NCI-H2029 treated with DMSO at 0.1 percent for 48 hours (cell line): ENCODE data around the gene PJA2.
"Not testable (repeated sequence)": the region's sequence is repeated elsewhere in the genome, so short reads cannot be mapped to it uniquely, and the experiment has no call there.

Source experiments
- DNase-seq: peaks from one replicate; lab custom pipeline; 2025; lab: John Stamatoyannopoulos, UW

The PJA2 gene, protein sequence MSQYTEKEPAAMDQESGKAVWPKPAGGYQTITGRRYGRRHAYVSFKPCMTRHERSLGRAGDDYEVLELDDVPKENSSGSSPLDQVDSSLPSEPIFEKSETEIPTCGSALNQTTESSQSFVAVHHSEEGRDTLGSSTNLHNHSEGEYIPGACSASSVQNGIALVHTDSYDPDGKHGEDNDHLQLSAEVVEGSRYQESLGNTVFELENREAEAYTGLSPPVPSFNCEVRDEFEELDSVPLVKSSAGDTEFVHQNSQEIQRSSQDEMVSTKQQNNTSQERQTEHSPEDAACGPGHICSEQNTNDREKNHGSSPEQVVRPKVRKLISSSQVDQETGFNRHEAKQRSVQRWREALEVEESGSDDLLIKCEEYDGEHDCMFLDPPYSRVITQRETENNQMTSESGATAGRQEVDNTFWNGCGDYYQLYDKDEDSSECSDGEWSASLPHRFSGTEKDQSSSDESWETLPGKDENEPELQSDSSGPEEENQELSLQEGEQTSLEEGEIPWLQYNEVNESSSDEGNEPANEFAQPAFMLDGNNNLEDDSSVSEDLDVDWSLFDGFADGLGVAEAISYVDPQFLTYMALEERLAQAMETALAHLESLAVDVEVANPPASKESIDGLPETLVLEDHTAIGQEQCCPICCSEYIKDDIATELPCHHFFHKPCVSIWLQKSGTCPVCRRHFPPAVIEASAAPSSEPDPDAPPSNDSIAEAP

DNA sequence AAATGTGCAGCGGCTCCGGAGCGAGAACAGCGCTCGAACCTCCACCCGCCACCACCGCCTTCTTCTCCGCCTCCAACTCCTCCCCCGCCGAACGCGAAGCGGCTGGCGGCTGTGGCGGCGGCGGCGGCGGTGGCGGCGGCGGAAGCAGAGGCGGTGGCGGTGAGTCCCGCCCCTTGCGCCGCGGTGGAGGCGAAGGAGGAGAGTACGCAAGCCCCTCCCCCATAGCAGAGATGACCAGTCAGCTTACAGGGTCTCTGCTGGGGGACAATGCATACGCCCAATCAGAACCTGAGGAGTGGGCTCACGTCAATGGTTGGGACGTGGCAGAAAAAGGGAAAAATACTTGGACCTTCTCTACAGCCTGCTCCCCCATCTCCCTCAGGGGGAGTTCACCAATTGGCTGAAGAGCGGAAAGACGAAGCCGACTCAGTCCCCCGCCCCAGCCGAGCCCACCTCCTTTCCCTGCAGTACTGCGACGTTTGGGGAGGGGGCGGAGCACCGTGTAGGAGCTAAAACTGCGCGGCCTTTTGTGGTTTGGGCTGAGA is at the start of gene PJA2:
Gene PJA2, minus strand, starts transcription at position 131 of the 545 bp plus-strand sequence. CDS start 26,541 bp downstream, outside the sequence.
- DNase-seq = peak; percentile 96

DNA sequence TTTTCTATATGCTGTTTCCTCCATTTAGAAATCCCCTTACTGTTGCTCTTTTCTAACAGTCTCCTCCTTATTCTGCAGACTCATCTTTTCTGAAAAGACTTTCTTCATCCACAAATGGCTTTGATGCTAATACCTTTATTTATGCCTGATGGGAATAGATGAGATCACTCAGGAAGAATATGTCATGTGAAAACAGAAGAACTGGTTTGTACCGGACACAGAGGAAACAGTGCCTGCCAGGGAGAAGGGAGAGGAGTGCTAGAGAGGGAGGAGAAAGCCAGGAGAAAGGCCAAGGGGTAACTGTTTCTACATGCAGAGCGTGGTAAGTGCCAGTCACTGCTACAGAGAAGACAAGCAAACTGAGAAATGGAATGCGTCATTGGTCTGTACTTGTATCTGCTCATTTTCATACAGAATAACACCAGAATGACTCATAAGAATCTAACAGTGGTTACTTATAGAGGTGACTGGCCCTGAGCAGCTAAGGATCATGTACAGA is 45.9 kb upstream of the PJA2 start:
- DNase-seq = peak; percentile 72

DNA sequence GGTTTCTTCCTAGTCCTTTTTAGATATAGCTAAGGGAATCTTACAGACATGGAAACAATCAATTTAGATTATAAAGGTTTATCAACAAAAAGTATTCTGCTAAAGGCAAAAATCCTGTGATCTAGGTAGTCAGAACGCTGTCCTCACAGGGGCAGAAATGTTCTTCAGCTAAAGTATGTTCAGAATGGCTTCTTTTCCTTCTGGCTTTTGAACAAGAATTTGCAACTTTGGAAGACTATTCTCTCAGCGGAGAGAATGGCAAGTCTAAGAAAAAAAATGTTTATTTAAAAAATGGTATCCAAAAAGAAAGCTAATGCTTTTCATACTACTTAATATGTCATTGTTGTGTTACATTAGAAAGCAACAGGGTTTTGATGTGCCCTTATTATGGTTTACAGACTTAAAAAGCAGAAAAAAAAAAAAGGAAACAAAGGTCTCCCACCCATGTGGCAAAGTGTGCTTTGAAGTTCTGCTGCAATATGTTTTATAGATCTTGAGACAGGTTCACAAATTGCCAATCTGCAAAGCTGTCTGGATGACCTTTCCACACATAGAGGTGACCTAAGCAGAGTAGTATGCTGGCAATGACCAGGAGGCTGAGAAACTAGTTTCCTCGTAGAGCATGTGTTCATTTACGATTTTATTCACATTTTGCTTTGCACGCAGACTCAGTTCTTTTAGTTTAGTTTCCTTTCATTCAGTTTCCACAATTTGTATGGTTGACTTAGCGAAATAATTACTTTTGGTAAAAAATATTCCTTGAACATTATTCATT is 45.1 kb upstream of the PJA2 start:
- no peak for DNase-seq

DNA sequence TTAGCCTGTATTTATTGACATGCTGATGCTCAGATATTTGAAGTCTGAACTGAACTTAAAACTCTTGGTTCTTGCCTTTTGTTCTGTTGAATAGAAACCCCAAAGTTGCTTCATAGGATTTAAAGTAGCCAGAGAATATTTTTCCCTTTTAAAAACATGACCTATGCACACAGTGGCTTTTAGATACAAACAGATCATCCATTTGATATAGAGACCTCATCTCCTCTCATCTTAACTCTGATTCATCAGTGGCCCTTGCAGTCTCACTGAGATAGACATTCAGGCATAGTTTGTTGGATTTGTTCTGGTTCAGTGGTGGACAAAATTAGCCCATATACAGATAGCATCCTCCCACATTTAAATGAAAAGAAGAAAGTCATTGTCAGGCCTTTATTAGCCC is 43.5 kb upstream of the PJA2 start:
- no peak for DNase-seq

DNA sequence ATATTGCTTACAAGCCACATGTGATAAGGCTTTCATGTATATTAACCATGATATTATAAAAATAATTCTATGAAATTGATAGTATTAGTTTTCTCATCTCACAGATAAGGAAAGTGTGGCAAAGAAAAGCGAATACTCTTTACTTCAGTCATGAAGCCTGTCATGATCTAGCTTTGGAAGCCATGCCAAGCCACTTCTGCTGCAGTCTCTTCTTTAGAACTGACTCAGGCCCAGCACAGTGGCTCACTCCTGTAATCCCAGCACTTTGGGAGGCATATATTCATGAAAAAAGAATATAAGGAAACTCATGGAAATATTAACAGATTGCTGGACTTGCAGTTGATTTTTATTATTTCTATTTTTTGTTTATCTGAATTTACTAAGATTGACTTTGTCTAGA is 42.9 kb upstream of the PJA2 start:
- no peak for DNase-seq

DNA sequence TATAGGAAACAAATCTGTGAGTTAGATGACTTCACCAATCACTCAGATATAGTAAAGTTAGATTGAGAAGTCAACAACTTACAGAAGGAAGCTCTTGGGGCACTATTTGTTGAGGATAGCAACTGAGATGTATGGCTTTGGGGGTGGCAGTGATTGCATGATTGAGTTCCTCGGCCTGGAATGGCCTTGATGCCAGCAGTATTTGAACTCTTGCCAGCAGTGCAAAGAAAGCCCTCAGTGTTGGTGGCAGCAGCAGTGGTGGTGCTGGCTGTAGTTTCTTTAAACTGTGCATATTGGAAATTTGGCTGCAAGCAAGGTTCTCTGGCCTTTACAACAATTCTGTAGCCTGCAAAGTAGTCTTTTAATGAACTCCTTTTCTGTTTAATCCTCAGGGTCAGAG is 41.4 kb upstream of the PJA2 start:
- DNase-seq = no peak

DNA sequence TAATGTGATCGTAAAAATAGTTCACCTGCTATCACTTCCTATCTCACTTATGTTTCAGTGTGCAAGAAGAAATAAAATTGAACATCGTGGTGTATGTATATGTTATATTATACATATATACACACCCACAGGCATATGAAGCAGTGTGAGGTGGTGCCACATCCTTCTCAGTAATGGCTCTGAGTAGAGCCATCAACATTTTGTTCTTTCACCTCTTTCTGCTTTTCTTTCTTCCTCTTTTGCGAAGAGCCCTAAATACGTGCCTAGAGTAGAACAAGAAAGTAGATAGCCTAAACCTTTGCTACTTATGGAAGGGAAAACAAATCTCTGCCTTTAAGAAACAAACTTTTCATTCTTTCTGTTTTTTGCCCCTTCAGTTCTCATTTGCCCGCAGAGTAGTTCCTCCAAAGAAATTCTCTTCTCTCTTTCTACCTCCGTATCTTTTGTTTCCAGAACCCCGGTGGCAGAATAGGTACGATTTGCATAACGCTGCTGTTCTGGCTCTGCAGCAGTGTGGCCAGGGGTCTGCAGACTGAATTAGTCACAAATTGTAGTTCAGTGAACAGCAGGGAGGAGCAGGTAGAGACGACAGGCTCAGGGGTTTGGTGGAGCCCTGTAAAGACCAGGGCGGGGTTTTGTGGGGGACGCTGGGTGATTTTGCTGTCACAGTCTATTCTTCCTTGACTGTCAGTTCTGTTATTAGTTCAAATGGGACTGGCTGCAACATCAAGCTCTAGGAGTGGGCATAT is 40.5 kb upstream of the PJA2 start:
- no peak for DNase-seq

DNA sequence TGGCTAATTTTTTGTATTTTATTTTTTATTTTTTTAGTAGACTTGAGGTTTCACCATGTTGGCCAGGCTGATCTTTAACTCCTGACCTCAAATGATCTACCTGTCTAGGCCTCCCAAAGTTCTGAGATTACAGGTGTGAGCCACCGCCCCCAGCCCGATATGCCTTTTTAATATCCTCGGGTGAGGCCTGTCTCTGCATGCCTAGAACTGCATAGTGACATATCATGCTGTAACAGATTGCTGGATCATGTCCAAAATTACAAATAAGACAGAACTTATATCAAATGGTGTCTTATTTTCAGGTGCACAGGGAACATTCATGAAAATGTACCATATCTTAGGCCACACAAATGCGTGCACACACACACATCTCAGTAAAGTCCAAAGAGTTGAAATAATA is 39.1 kb upstream of the PJA2 start:
- DNase-seq = no peak

DNA sequence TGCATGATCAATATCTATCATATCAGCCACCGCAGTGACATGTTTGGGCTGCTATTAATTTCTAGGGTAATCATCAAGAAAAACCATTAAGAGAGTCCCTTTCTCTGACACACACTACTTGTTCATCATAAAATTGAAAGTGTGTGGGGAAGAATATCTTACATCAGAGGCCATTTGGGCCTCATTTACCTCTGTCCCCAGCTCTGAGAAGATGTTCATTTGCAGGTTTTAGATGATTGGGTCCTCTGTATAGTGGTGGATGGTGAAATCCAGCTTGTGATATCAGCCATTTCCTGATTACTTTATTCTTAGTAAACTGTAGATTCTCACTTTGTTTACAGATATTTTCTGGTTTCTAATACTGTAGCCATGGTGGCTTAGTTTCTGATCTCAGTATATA is 29.8 kb upstream of the PJA2 start:
- no peak for DNase-seq

DNA sequence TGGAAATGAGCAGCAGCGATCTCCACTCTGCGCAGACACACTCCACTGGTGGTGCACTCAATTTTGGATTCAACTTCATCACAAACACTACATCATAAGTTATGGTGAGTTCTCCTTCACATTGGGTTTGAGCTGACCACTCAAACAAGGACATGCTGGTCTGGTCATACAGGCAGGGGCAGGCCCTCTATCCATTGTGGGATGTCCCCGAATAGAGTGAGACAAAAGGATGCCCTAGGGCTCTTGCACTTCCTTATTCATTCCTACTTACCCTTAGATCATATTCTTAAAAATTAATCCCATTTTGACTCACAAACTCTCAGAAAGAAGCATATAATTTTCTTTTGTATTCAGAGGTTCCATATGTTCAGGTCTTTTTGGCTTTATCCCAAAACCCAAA is 16.3 kb upstream of the PJA2 start:
- no peak for DNase-seq

DNA sequence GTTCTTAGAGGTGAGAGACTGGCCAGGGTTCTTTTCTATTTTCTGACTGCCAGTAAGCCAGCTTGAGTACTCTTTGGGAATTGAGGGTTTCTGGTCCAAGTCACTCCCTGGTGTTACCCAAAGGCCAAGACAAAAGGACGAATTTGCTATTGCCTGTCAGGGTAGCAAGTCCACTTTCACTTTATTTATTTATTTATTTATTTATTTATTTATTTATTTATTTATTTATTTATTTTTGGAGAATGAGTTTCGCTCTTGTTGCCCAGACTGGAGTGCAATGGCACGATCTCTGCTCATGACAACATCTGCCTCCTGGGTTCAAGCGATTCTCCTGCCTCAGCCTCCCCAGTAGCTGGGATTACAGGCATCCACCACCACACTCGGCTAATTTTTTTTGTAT is 15.7 kb upstream of the PJA2 start:
- DNase-seq = not testable (repeated sequence)

DNA sequence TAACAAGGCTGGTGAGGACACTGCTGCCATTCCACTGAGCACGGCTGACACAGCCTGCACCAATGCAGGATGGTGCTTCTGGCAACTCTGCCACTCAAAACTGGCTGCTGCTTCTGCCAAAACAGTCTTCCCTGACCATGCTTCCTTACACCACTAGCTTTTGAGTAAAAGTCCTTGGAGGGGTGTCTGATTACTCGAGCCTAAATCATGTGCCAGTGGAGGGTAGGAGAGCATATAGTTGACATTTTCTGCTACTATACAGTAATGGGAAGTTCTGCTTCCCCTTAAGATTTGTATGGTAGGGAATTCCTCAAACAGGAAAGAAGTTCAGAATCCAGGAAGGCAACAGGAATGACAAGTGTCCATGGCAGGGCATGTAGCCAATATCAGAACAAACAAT is 12.2 kb upstream of the PJA2 start:
- DNase-seq = no peak

DNA sequence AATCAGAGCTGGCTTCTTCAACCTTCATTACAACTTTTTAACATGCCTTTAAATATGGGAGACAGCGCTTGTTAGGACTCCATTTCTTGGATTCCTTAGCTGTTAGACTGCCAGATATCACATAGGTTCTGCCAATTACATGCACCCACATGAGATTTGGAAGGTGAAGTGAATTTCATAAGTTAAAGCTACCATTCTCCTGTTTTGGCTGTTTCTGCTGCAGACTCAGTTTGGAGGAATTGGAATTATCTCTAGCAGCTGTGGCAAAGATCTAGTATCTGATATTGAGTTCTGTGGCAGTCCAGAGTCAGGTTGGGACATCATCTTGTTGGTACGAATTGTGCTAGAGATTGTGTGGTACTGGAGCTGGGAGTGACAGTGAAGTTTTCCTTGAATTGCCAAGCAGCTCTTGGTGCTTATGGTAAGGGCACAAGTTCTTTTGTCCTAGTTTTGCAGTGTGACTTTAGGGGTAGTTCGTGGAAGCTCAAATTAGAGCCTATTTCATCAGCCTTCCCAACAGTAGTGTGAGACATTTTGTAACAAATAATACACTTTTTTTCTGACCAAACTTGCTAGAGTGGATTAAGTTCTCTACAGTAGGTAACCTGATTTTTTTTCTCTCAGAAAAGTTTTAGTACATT is 9.1 kb upstream of the PJA2 start:
- DNase-seq = no peak

DNA sequence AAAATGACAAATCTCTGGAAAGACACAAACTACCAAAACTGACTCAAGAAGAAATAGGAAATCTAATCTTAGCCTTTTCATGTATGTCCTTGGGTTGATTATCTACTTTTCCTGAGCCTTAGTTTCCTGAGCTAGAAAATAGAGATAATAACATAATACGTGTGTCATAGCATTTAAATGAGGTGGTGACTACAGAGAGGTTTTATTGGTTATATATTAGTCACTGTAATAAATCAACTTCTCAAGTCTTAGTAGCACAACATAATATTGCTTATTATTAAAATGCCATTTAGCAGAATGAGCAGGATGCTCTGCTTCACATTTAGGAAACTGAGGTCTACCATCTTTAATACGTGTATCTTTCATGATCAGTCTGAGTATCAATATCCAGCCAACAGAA is 7.1 kb upstream of the PJA2 start:
- no peak for DNase-seq

DNA sequence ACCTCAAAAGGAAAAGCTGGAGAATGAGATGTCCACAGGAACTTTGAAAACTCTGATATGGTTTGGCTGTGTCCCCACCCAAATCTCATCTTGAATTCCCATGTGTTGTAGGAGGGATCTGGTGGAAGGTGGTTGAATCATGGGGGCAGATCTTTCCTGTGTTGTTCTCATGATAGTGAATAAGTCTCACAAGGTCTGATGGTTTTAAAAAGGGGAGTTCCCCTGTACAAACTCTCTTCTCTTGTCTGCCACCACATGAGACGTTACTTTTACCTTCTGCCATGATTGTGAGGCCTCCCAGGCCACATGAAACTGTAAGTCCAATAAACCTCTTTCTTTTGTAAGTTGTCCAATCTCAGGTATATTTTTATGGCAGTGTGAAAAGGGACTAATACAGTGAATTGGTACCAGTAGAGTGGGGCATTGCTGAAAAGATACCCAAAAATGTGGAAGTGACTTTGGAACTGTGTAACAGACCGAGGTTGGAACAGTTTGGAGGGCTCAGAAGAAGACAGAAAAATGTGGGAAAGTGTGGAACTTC is 4.2 kb upstream of the PJA2 start:
- DNase-seq = not testable (repeated sequence)

DNA sequence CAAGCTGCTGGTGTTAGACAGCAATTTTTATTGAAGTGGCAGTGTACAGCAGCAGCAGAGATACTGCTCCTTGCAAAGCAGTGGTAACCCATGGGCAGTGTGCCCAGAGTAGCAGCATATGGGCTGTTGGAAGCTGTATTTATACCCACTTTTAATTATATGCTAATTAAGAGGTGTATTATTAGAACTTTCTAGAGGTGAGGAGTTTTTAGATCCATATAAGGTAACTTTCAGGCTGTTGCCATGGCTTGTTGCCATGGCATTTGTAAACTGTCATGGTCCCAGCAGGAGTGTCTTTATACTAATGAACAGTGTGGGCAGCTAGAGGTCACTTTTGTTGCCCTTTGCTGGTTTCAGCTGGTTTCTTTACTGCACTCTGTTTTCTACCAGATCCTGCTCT is 3.7 kb upstream of the PJA2 start:
- DNase-seq = no peak

DNA sequence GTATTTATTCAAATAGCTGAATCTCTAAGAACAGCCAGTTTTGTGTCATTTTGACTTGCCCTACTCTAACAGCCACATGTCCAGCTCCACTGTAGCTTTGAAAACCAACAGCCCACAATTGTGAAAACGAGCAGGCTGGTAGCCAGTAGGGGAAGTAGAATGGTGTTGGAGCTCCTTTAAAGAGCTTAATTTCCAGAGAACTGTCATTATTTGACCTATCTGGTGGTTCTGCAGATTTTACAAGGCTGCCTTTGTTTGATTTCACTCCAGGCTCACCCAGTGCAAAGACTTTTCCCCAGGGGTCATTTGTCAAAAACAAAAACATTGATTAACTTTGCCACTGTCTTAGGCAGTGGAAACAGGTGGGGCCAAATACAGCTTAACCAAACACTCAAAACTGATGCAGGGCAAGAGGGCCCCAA is 3.2 kb upstream of the PJA2 start:
- DNase-seq = no peak

DNA sequence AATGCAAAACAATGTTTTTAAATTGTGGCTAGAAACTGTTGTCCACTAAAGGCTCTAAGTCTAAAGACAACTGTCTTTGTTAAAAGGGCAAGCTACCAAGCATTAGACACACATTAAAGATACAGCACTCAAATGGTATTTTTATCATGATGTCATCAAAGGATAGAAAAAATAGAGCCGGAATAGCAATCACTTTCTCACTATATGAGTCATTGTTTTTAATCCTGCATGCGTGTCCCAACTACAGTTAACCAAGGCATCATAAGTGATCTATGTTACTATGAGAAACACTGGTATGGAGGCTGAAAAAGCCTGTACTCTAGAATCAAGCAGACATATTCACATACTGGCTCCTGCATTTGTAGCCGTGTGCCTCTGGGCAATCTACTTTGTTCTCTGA is 1.9 kb upstream of the PJA2 start:
- DNase-seq = no peak

DNA sequence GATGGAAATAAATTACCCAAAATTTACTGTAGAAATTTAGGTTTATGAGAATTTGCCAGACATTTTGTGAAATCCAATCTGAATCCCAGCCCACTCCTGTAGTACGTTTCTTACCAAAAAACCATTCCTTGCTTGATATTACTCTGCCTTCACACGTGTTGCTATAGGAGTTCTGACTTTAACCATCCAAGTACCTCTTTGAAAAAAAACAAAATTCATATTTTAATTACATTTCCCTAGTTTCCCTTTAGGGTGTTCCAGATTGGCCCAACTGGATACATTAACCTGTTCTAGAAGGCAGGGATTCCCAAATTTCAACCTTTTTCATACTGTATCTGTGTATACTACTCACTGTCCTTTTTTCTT is 1.4 kb upstream of the PJA2 start:
- DNase-seq = no peak

DNA sequence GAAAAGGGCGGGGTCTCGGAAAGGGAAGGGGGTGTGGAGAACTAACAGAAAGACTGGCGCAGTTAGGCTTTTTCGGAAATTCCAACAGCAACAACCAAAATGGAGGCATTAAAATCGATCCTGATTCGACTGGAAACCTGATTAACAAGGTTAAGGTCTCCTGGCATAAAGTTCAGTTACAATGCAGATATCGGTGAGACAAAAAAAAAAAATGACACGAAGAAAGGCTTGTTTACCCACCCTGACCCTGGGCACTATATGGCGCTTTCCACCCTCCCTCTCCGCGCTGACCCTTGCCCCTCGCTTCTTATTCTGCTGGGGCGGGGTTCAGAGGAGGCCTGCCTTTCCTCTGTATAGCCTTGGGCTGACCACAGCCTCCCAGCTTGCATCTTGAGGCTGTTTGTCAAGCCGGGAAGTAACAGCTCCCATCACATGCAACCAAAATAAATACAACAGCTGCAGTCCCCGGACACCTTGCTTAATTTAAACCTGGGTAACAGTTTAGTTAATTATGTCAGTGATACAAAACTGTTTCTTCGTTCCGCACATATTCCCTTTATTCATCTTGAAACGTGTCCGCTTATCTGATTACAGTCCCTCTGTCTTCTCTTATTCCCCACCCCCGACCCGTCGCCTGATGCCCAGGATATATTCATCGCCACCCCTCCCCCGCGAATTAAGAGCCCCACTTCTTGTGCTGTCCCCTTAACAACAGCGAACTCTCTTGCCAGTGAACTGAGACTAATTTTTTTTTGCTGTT is 795 bp upstream of the PJA2 start:
- DNase-seq = peak; percentile 54
